DOHH2 (cell line): ENCODE results near the gene MRPL17.

Experiments used
- H3F3A ChIP-seq: fragments of 200-600 bp; sonication (generic), shearing (Covaris generic); 2 replicates; pipeline ENCODE4 v1.6.0; 2016; ENCODE audit warnings: antibody characterized with exemption, mild to moderate bottlenecking; ENCODE audit not compliant: control insufficient read depth, insufficient read depth
- H3K27ac ChIP-seq: fragments of 200-600 bp; sonication (generic); 2 replicates; pipeline ENCODE4 v1.5.1; 2014; ENCODE audit warnings: low read depth, mild to moderate bottlenecking, low read length, moderate library complexity
- H3K27me3 ChIP-seq: fragments of 200-600 bp; sonication (generic); 2 replicates; pipeline ENCODE4 v1.6.1; 2014; ENCODE audit warnings: mild to moderate bottlenecking, low read length, mixed read lengths; ENCODE audit not compliant: control insufficient read depth
- H3K36me3 ChIP-seq: fragments of 200-600 bp; sonication (generic); 2 replicates; pipeline ENCODE4 v1.6.1; 2014; ENCODE audit warnings: mild to moderate bottlenecking, low read length, moderate library complexity, mixed read lengths; ENCODE audit not compliant: control insufficient read depth
- H3K4me1 ChIP-seq: fragments of 200-600 bp; sonication (generic); 2 replicates; pipeline ENCODE4 v1.6.1; 2014; ENCODE audit warnings: mild to moderate bottlenecking, low read length, mixed read lengths; ENCODE audit not compliant: control insufficient read depth
- H3K4me2 ChIP-seq: fragments of 200-600 bp; sonication (generic); 2 replicates; pipeline ENCODE4 v1.6.0; 2014; ENCODE audit warnings: mild to moderate bottlenecking, low read length, moderate library complexity
- H3K4me3 ChIP-seq: fragments of 200-600 bp; sonication (generic); 2 replicates; pipeline ENCODE4 v1.5.1; 2014; ENCODE audit warnings: mild to moderate bottlenecking, low read length, mixed read lengths
- H3K79me2 ChIP-seq: fragments of 200-600 bp; sonication (generic); 2 replicates; pipeline ENCODE4 v1.6.1; 2014; ENCODE audit warnings: mild to moderate bottlenecking, low read length, mixed read lengths; ENCODE audit not compliant: control insufficient read depth
- H3K9me2 ChIP-seq: fragments of 200-600 bp; sonication (generic); replicated peaks from 2 replicates; pipeline ENCODE4 v1.6.1; 2014; ENCODE audit warnings: mild to moderate bottlenecking, low read length, mixed read lengths; ENCODE audit not compliant: control insufficient read depth
- H3K9me3 ChIP-seq: fragments of 200-600 bp; sonication (generic); 2 replicates; pipeline ENCODE4 v1.6.1; 2014; ENCODE audit warnings: antibody characterized with exemption, low read length, mixed read lengths; ENCODE audit not compliant: control insufficient read depth, insufficient read depth
- H4K20me1 ChIP-seq: fragments of 200-600 bp; sonication (generic); 2 replicates; pipeline ENCODE4 v1.6.0; 2014; ENCODE audit warnings: low read depth, mild to moderate bottlenecking, antibody characterized with exemption, low read length, moderate library complexity; ENCODE audit not compliant: control insufficient read depth, insufficient read depth
- EZH2phosphoT487 ChIP-seq: fragments of 200-600 bp; sonication (generic); IDR thresholded peaks from 2 replicates; pipeline ENCODE4 v1.6.1; 2017; ENCODE audit warnings: borderline replicate concordance, mild to moderate bottlenecking, antibody characterized with exemption, low read length, moderate library complexity, mixed read lengths
- TF ChIP-seq, protein P1 (sequence below): fragments of 200-600 bp; sonication (generic); IDR thresholded peaks from one replicate; pipeline ENCODE4 v1.5.1; 2014; ENCODE audit warnings: antibody characterized with exemption, mild to moderate bottlenecking, low read depth, low read length; ENCODE audit not compliant: poor library complexity, severe bottlenecking

MRPL17 gene

DNA sequence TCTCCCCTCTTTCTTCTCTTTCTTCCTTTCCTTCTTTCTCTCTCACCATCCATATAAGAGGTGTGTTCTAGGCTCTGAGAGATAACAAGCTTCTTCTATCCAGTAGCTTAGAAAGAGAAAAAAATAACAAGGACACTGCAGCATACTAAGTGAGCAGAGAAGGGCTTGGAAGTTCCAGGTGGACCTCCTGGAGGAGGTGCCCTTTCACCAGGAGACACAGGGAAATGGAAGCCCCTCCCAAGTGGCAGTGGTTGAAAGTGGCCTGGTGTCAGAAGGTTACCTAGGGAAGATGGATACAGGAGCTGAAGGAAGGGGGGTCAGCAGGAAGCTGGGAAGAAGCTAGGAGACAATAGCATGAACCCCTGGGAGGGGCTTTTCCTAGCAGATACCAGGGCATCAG is 33.0 kb downstream of the MRPL17 start:
- H3K4me2 ChIP-seq: no peak overlapping the region
- no peaks in the 10 kb centered on the region for H3K79me2 ChIP-seq
- H3K4me3 ChIP-seq: no peak overlapping the region
- no peak overlapping the region for H3K27ac ChIP-seq
- H3K4me1 ChIP-seq: peaks cover 20% of the 10 kb centered on the region
- H3F3A ChIP-seq: no peaks in the 10 kb centered on the region
- no peak for TF ChIP-seq EZH2phosphoT487
- TF ChIP-seq, protein P1, sequence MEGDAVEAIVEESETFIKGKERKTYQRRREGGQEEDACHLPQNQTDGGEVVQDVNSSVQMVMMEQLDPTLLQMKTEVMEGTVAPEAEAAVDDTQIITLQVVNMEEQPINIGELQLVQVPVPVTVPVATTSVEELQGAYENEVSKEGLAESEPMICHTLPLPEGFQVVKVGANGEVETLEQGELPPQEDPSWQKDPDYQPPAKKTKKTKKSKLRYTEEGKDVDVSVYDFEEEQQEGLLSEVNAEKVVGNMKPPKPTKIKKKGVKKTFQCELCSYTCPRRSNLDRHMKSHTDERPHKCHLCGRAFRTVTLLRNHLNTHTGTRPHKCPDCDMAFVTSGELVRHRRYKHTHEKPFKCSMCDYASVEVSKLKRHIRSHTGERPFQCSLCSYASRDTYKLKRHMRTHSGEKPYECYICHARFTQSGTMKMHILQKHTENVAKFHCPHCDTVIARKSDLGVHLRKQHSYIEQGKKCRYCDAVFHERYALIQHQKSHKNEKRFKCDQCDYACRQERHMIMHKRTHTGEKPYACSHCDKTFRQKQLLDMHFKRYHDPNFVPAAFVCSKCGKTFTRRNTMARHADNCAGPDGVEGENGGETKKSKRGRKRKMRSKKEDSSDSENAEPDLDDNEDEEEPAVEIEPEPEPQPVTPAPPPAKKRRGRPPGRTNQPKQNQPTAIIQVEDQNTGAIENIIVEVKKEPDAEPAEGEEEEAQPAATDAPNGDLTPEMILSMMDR: no peak
- H3K9me3 ChIP-seq: no peaks in the 10 kb centered on the region
- peaks cover 19% of the 10 kb centered on the region for H3K27me3 ChIP-seq
- no peaks in the 10 kb centered on the region for H3K9me2 ChIP-seq
- H4K20me1 ChIP-seq: no peaks in the 10 kb centered on the region
- H3K36me3 ChIP-seq: no peaks in the 10 kb centered on the region

DNA sequence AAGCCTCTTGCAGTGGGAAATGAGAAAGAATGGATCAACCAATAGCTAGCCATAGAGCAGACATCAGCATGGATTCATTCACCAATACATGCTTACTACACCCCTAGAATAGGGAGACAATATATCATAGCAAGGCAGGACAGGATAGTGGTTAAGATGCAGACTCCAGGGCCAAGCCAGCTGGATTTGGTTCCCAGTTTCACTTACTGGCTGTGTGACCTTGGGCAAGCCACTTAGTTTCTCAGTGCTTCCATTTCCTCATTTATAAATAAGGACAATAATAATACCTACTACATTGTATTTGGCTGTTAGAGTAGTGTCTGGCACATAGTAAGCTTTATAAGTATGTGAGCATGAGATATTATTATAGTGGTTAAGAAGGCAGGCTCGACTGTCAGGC is 34.6 kb downstream of the MRPL17 start:
- Histone ChIP-seq H3K27me3 (peaks cover 19% of the 10 kb centered on the region), H3K9me3 (no peaks in the 10 kb centered on the region), H3K4me2 (no peak overlapping the region), H3K9me2 (no peaks in the 10 kb centered on the region), H3K4me3 (no peak overlapping the region), H3K27ac (no peak overlapping the region), H3K79me2 (no peaks in the 10 kb centered on the region), H3K36me3 (no peaks in the 10 kb centered on the region), H4K20me1 (no peaks in the 10 kb centered on the region), H3K4me1 (peaks cover 20% of the 10 kb centered on the region), H3F3A (no peaks in the 10 kb centered on the region)
- TF ChIP-seq, protein P1: no peak

DNA sequence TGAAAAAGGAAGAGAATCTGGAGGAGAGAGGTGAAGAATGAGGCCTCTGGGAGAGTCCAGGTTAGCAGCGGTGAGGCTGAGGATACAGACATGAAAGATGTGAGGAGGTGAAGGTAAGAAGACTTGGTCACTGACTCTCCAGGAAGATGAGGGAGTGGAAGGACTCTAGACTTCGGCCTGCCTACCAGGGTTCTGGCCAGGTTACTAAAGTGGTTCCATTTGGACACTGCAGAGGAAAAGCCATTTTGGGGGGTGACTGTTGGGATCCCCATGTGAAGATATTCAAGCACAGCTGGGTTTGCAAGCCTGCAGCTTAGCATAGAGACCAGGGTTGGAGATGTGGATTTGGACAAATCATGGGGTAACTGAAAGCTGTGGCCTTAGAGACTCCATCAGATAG is 35.3 kb downstream of the MRPL17 start:
- Histone ChIP-seq H3K79me2 (no peaks in the 10 kb centered on the region), H3K9me3 (no peaks in the 10 kb centered on the region), H3F3A (no peaks in the 10 kb centered on the region), H3K36me3 (no peaks in the 10 kb centered on the region), H3K4me3 (no peak overlapping the region), H3K9me2 (no peaks in the 10 kb centered on the region), H4K20me1 (no peaks in the 10 kb centered on the region), H3K4me2 (no peak overlapping the region), H3K27ac (no peak overlapping the region), H3K27me3 (peaks cover 17% of the 10 kb centered on the region), H3K4me1 (peaks cover 20% of the 10 kb centered on the region)
- TF ChIP-seq, protein P1: no peak
- TF ChIP-seq EZH2phosphoT487: no peak
